Brain microvascular endothelial cell (primary cell): Measurements from ENCODE around the gene MAGI1.

Experiments
- DNase-seq: peaks from one replicate; pipeline ENCODE4 v3.0.0-alpha.2; 2020
- H3K27ac ChIP-seq: fragments of 250-450 bp; sonication (Bioruptor Pico); 2 replicates; pipeline ENCODE4 v1.5.1; 2020; ENCODE audit warnings: mild to moderate bottlenecking, moderate library complexity
- H3K27me3 ChIP-seq: fragments of 250-450 bp; sonication (Bioruptor Pico); replicated peaks from 2 replicates; pipeline ENCODE4 v1.5.1; 2020; ENCODE audit warnings: mild to moderate bottlenecking
- H3K36me3 ChIP-seq: fragments of 250-450 bp; sonication (Bioruptor Pico); replicated peaks from 2 replicates; pipeline ENCODE4 v1.5.1; 2020; ENCODE audit warnings: mild to moderate bottlenecking
- H3K4me3 ChIP-seq: 2 replicates; pipeline ENCODE4 v1.5.1; 2011; ENCODE audit warnings: low read depth, mild to moderate bottlenecking, control low read depth, low read length, moderate library complexity
- CTCF ChIP-seq: IDR thresholded peaks from 2 replicates; pipeline ENCODE4 v1.5.1; 2011; ENCODE audit warnings: low read depth, mild to moderate bottlenecking, moderate library complexity, low read length, control low read depth, inconsistent platforms; ENCODE audit errors: missing control alignments
- in situ Hi-C: cut with HindIII; loops from 2 replicates; pipeline ENCODE4 v1.10.0; 2017; ENCODE audit warnings: low sequenced_read_pairs, low pct_ligation_motif_present

MAGI1 gene

GRCh38 chr3:65356331-65357248, 682.1 kb downstream of the MAGI1 start:
- peak; percentile 32 for TF ChIP-seq CTCF
- Histone ChIP-seq H3K27me3 (no peaks in the 10 kb centered on the region), H3K36me3 (no peaks in the 10 kb centered on the region), H3K27ac (no peak overlapping the region), H3K4me3 (peak overlapping the region; percentile 52)
- peak; percentile 9 for DNase-seq
- in situ Hi-C loops, result no loop called here

DNA sequence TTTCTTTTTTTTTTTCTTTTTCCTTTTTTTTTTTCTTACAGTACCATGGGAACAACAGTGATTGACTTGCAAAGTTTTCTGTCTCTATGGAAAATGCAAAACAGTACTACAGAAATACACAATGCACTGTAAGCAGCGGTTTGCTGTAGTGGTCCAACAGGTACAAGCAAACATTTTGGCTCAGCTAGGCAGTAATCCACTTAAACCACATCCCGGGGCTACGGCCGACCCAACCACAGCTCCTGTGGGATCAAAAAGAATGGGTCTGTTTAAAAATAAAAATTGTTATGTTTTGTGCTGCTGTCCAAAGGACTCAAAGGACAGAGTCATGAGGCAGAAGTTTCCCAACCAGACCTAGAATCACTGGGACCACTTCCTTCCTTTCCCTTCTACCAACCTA, 683.8 kb downstream of the MAGI1 start:
- in situ Hi-C loops, result no loop called here
- no peak for DNase-seq
- Histone ChIP-seq H3K27me3 (no peaks in the 10 kb centered on the region), H3K27ac (no peak overlapping the region), H3K36me3 (no peaks in the 10 kb centered on the region), H3K4me3 (no peak overlapping the region)
- no peak for TF ChIP-seq CTCF

DNA sequence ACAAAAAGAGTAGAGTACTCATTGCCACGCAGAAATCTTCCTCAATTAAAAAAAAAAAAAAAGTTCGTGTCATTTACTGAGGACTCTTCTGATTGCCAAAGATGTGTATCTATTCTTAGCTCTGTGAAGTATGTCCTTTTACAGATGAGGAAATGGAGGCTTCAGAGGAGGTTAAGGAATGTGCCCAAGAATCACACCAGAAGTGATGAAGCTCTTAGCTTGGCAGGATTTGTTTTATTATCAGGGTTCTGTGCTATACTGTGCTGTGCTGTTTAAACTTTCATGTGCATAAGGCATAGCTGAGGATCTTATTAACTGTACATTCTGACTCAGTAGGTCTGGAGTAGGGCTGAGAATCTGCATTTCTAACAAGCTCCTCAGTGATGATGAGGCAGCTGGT, 685.8 kb downstream of the MAGI1 start:
- in situ Hi-C loops, result no loop called here
- no peak for TF ChIP-seq CTCF
- no peak for DNase-seq
- Histone ChIP-seq H3K27me3 (no peaks in the 10 kb centered on the region), H3K4me3 (no peak overlapping the region), H3K27ac (no peak overlapping the region), H3K36me3 (no peaks in the 10 kb centered on the region)

DNA sequence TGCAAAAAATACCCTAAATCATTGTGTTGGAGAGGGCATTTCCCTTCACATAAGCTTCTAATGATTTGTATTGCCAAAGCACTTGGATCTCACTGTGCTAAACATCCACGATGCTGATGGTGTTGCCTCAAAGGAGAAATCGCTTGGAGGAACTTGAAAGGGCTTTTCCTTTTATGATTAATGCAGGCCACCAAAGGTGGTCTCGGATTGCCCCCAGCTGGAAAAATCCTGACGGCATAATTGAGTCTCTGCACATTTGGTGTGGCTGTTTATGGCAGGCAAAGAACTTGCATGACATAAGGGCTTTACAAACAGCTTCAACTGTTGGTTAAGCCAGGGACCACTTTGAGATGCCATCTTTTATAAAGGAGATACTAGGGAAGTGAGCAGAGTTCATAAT, 687.0 kb downstream of the MAGI1 start:
- no peak for TF ChIP-seq CTCF
- H3K4me3 ChIP-seq, result no peak overlapping the region
- in situ Hi-C loops, result no loop called here
- DNase-seq, result no peak
- H3K27ac ChIP-seq, result no peak overlapping the region
- no peaks in the 10 kb centered on the region for H3K36me3 ChIP-seq
- H3K27me3 ChIP-seq, result no peaks in the 10 kb centered on the region

GRCh38 chr3:65350801-65351476, 687.8 kb downstream of the MAGI1 start:
- Histone ChIP-seq H3K27me3 (no peaks in the 10 kb centered on the region), H3K27ac (no peak overlapping the region), H3K36me3 (no peaks in the 10 kb centered on the region), H3K4me3 (no peak overlapping the region)
- DNase-seq, result no peak
- in situ Hi-C loops, result no loop called here
- no peak for TF ChIP-seq CTCF
